Tibial artery (tissue), 4 donors: ENCODE results near the gene COL18A1.
"Not testable (repeated sequence)": the region's sequence is repeated elsewhere in the genome, so short reads cannot be mapped to it uniquely, and the experiment has no call there.

ENCODE experiments used
- DNase-seq, 2 donors: peaks; one replicate each; pipeline ENCODE4 v3.0.0-alpha.2; 2019
- H3K27ac ChIP-seq, 2 donors: fragments of 200-600 bp; sonication (generic) in 1 of 2; 1 replicate in 1 of 2; 2 replicates in 1 of 2; pipeline ENCODE4 v1.5.1; 2018 to 2019; ENCODE audit warnings: mild to moderate bottlenecking in 1 of 2
- H3K27me3 ChIP-seq, 2 donors: fragments of 200-600 bp; sonication (generic) in 1 of 2; one replicate each; pipeline versions ENCODE4 v1.5.1 to v1.6.0; 2016 to 2019
- H3K36me3 ChIP-seq, 3 donors: fragments of 200-600 bp; sonication (generic) in 2 of 3; one replicate each; pipeline ENCODE4 v1.5.1; 2016 to 2019; ENCODE audit warnings: mild to moderate bottlenecking in 2 of 3
- H3K4me1 ChIP-seq, 4 donors: fragments of 200-600 bp; sonication (generic) in 2 of 4; 1 replicate in 3 of 4; 2 replicates in 1 of 4; pipeline ENCODE4 v1.5.1; 2016 to 2019
- H3K4me3 ChIP-seq, 2 donors: fragments of 200-600 bp; sonication (generic) in 1 of 2; 1 replicate in 1 of 2; 2 replicates in 1 of 2; pipeline ENCODE4 v1.5.1; 2018 to 2019; ENCODE audit warnings: mild to moderate bottlenecking in 2 of 2
- H3K9me3 ChIP-seq, 3 donors: fragments of 200-600 bp; sonication (generic) in 1 of 3; one replicate each; pipeline ENCODE4 v1.5.1; 2016 to 2019
- intact Hi-C: fragments of 100-400 bp; cut with DNase I; formaldehyde crosslinking; loops from one replicate; pipeline ENCODE4 v1.15.0; 2023; ENCODE audit warnings: low total_unique reads
- TF ChIP-seq, protein P1 (sequence below), 2 experiments: fragments of 200-600 bp in 1 of 2; fragments of 450-650 bp in 1 of 2; IDR thresholded peaks; one replicate each; pipeline ENCODE4 v1.5.1; 2017 to 2019; ENCODE audit warnings: antibody characterized with exemption in 2 of 2, mild to moderate bottlenecking in 1 of 2, moderate library complexity in 1 of 2

COL18A1 gene

DNA sequence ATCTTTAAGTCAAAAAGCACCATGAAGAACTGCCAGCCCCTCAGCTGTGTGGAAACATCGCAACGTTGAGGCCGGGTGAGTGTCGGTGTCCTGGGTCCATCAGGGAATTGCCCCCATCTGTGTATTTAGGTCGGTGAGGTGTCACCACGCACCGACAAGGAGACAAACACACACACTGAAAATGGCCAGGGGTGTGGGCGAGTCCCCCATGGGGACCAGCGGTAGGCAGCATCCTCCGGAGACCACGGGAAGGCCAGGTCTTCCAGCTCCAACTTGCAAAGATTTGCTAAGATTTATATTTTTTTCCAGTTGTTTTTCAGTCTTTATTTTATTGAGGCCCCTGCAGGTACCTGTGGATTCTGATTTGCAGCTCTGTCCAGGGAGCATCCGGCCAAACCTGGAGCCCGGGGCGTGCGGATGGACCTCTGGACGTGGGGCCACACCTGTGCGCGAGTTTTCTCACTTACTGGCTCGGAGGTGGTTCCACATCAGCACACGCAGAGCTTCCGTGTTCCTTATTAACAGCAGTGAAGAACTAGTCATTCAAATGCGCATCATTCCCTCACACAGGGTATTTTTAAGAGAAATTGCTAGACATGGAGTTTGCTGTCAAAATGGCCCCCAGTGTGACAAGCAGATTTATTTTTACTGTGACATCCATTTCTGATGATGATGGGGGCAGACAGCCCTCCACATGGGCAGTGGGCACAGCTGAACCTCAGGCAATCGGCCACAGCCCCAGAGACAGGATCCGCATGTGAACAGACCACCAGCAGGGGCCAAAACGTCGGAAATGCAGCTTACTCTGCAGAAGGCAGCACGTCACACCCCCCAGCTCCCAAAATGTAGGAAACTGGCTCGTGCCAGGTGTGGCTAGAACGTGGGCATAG, 154.5 kb downstream of the COL18A1 start:
- Histone ChIP-seq H3K36me3 (no peaks in the 10 kb centered on the region), H3K27ac (no peak overlapping the region), H3K27me3 (peaks cover 0 to 58% of the 10 kb centered on the region in 2 donors)

DNA sequence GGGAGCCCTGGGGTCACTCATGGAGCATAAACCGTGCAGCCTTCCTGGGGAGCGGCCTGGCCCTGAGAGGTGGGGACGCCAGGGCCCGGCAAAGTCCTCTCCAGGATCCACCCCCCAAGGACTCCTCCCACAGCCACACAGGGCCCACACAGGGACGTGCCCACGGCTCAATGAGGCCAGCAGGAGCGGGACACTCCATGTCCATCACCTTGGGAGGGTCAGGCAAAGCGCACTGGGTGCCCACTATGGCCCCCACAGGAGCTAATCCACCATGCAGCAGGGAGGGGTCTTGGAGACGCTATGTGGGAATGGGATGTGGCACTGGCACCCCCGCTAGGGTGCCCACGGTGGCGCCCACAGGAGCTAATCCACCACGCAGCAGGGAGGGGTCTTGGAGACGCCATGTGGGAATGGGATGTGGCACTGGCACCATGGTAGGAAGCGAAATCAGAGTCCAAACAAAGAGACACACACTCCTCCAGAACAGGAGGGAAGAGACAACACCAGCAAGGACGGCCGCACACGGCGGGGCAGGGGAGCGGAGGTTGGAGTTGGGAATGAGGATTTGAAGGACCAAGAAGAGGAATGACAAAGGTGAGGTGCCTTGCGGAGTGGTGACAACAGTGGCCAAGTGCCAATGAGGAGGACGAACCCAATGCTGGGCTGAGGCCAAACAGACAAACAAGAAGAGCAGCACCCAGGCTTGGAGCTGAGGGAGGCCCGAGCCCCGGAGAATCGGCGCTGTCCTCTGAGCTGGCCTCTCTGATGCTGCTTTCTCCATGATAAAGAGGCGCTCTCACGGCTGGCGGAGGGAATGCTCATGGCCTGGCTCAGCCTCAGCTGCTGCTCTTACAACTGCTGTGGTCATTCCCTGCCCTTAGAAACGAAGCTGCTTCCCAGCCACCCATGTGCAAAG, 155.4 kb downstream of the COL18A1 start:
- Histone ChIP-seq H3K36me3 (no peaks in the 10 kb centered on the region), H3K9me3 (no peaks in the 10 kb centered on the region), H3K27ac (no peak overlapping the region), H3K4me3 (no peak overlapping the region), H3K4me1 (peaks cover 0 to 9% (median 5%) of the 10 kb centered on the region in 4 donors), H3K27me3 (peaks cover 0 to 57% of the 10 kb centered on the region in 2 donors)
- peak; percentile 9 to 60 for DNase-seq
- TF ChIP-seq, protein P1, sequence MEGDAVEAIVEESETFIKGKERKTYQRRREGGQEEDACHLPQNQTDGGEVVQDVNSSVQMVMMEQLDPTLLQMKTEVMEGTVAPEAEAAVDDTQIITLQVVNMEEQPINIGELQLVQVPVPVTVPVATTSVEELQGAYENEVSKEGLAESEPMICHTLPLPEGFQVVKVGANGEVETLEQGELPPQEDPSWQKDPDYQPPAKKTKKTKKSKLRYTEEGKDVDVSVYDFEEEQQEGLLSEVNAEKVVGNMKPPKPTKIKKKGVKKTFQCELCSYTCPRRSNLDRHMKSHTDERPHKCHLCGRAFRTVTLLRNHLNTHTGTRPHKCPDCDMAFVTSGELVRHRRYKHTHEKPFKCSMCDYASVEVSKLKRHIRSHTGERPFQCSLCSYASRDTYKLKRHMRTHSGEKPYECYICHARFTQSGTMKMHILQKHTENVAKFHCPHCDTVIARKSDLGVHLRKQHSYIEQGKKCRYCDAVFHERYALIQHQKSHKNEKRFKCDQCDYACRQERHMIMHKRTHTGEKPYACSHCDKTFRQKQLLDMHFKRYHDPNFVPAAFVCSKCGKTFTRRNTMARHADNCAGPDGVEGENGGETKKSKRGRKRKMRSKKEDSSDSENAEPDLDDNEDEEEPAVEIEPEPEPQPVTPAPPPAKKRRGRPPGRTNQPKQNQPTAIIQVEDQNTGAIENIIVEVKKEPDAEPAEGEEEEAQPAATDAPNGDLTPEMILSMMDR (IDR thresholded peaks at IDR 0.05), result no peak
- intact Hi-C loops, result no loop called here

More for the DNA sequence above, 154.5 kb downstream of the COL18A1 start:
- TF ChIP-seq, protein P1 (IDR thresholded peaks at IDR 0.05), result no peak
- intact Hi-C loops, result loop anchor here (5.0 kb wide), 3 partner anchors 38 to 363 kb away; no protein-coding TSS in a partner anchor
- peak; percentile 14 to 40 for DNase-seq
- Histone ChIP-seq H3K4me1 (peaks cover 0 to 11% (median 6%) of the 10 kb centered on the region in 4 donors), H3K9me3 (no peaks in the 10 kb centered on the region), H3K4me3 (no peak overlapping the region)

DNA sequence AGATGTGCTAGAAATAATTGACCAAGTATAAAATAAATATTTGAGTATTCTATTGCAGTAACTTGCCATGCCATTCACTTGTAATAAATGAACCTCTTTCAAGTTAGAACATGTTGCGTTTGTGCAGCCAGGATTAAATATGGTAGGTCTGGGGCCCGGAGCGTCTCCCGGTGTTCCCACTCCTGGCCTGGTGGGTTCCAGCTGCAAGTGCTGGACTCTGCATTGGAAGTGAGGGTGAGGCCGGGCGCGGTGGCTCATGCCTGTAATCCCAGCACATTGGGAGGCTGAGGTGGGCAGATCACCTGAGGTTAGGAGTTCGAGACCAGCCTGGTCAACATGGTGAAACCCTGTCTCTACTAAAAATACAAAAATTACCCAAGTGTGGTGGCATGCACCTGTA, 156.3 kb downstream of the COL18A1 start:
- H3K36me3 ChIP-seq, H3K9me3 ChIP-seq, intact Hi-C loops, H3K27ac ChIP-seq, H3K4me3 ChIP-seq, H3K4me1 ChIP-seq: not testable (repeated sequence)
- DNase-seq, result peak; percentile 12 to 23
- peaks cover 0 to 52% of the 10 kb centered on the region in 2 donors for H3K27me3 ChIP-seq

DNA sequence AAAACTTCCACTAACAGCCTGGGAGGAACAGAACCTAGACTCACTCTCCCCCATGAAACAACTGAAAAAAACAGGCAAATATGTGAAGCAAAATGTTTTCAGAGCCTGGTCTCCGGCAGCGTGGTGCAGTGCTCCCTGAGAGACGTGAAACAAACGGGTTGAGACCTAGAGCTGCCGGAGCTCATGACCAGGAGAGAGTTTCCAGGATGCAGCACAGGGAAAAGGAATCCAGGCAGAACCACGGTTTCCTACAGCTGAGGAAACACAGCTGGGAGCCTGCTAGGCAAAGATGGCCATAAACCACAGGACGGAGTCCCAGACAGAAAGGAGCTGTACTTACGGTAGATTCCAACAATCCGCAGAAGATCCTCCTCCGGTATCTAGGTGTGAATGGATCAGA, 157.4 kb downstream of the COL18A1 start:
- TF ChIP-seq, protein P1 (IDR thresholded peaks at IDR 0.05), result no peak
- Histone ChIP-seq H3K4me1 (no peaks in the 10 kb centered on the region), H3K36me3 (no peaks in the 10 kb centered on the region), H3K9me3 (no peaks in the 10 kb centered on the region), H3K27me3 (peaks cover 0 to 44% of the 10 kb centered on the region in 2 donors), H3K4me3 (no peak overlapping the region), H3K27ac (no peak overlapping the region)
- intact Hi-C loops, result no loop called here
- peak in 1 of 2 donors; percentile 16 for DNase-seq

DNA sequence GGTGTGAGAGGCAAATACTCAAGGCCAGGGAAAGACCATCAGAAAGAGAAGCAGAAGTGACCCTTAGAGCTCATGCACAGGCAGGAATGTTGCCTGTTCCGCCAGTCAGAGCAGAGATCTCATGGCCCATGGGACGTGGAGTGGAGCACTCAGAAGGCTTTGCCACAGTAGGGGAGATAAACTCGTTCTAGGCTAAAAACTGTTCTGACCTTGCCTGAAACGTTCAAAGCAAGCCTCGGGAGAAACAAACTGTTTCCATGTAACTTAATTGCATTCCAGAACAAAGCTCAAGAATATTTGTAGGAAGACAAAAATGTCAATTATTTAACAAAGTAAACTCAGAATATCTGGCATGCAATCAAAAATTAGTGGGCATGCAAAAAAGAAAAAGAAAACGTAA, 158.0 kb downstream of the COL18A1 start:
- H3K4me1 ChIP-seq, result no peaks in the 10 kb centered on the region
- DNase-seq, result no peak
- intact Hi-C loops, result no loop called here
- TF ChIP-seq, protein P1 (IDR thresholded peaks at IDR 0.05), result no peak
- H3K36me3 ChIP-seq, result no peaks in the 10 kb centered on the region
- H3K27ac ChIP-seq, result no peak overlapping the region
- H3K27me3 ChIP-seq, result peaks cover 0 to 44% of the 10 kb centered on the region in 2 donors
- H3K9me3 ChIP-seq, result no peaks in the 10 kb centered on the region
- no peak overlapping the region for H3K4me3 ChIP-seq
